Astrocyte (in vitro differentiated cells and primary cell): ENCODE data around the gene OR1D2.

ENCODE experiments used
- CTCF ChIP-seq: IDR thresholded peaks from 2 replicates; pipeline ENCODE4 v1.5.1; 2011; ENCODE audit warnings: low read depth, mild to moderate bottlenecking, inconsistent platforms, low read length, moderate library complexity; ENCODE audit not compliant: insufficient read depth
- EZH2 ChIP-seq: IDR thresholded peaks from 2 replicates; pipeline ENCODE4 v1.6.1; 2012; ENCODE audit warnings: mild to moderate bottlenecking, low read length, inconsistent platforms; ENCODE audit not compliant: insufficient read depth

- TF ChIP-seq CTCF (no peak), EZH2 (no peak)
These were observed 54.4 kb downstream of the OR1D2 start for GRCh38 chr17:3049705-3050295.
